Measurements from ENCODE around the gene FES. TPM values are rescaled to one million over a fixed set of nuclear protein-coding genes. Genes with fewer than 3 reads are reported as not detected.

FES gene
- polyA plus RNA-seq, 1 of the 3 experiments (the other 2 are of a cell fraction) = 0.03 TPM

DNA sequence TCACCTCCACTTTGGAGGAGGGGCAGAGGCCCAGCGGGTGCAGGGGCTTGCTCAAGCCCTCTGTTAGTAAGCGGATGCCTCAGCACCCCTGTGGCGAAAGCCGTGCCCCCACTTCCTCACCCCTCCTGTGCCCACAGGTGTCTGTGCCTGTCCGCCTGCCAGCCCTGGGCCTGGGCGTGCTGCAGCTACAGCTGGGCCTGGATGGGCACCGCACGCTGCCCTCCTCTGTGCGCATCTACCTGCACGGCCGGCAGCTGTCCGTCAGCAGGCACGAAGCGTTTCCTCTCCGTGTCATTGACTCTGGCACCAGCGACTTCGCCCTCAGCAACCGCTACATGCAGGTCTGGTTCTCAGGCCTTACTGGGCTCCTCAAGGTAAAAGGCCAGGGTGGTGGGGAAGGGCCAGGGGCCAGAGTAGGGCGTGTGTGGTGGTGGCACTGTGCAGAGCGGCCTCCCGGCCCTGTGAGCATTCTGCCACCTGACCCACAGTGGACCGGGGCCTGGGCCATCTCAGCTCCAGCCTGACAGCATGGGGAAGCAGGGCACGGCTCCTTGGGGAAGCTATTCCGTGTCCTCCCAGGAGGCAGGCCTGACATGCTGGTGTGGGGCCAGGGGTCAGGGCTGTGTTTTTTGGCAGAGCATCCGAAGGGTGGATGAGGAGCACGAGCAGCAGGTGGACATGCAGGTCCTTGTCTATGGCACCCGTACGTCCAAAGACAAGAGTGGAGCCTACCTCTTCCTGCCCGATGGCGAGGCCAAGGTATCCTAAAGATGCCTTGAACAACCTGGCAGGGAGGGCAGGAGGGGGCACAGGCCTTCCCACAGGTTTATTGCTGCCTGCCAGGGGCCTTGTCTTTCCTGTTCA, 27.8 kb downstream of the FES start:
- no peaks in the 10 kb centered on the region for H3F3A ChIP-seq (replicated peaks; ENCODE audit: insufficient read depth)
- H3K27me3 ChIP-seq (ENCODE audit: insufficient read depth) = no peaks in the 10 kb centered on the region
- TF ChIP-seq, protein P1, sequence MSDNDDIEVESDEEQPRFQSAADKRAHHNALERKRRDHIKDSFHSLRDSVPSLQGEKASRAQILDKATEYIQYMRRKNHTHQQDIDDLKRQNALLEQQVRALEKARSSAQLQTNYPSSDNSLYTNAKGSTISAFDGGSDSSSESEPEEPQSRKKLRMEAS (IDR thresholded peaks at IDR 0.05; ENCODE audit: low read depth) = no peak
- no peak for TF ChIP-seq YY1 (IDR thresholded peaks at IDR 0.05; ENCODE audit: low read depth)
- TF ChIP-seq NFIC (IDR thresholded peaks at IDR 0.05; ENCODE audit: borderline replicate concordance) = no peak
- no peak for TF ChIP-seq SMC3 (IDR thresholded peaks at IDR 0.05; ENCODE audit: low read depth, low read length)
- no peak for TF ChIP-seq TAF1 (IDR thresholded peaks at IDR 0.05; ENCODE audit: borderline replicate concordance, low read depth, low read length)
- TF ChIP-seq MEF2A (IDR thresholded peaks at IDR 0.05; ENCODE audit: borderline replicate concordance, low read depth) = no peak
- no peak for TF ChIP-seq EZH2phosphoT487 (IDR thresholded peaks at IDR 0.05; ENCODE audit: borderline replicate concordance, low read depth)
- TF ChIP-seq FOXJ3 (CRISPR knock-in tag; IDR thresholded peaks at IDR 0.05) = no peak
- TF ChIP-seq, protein P2, sequence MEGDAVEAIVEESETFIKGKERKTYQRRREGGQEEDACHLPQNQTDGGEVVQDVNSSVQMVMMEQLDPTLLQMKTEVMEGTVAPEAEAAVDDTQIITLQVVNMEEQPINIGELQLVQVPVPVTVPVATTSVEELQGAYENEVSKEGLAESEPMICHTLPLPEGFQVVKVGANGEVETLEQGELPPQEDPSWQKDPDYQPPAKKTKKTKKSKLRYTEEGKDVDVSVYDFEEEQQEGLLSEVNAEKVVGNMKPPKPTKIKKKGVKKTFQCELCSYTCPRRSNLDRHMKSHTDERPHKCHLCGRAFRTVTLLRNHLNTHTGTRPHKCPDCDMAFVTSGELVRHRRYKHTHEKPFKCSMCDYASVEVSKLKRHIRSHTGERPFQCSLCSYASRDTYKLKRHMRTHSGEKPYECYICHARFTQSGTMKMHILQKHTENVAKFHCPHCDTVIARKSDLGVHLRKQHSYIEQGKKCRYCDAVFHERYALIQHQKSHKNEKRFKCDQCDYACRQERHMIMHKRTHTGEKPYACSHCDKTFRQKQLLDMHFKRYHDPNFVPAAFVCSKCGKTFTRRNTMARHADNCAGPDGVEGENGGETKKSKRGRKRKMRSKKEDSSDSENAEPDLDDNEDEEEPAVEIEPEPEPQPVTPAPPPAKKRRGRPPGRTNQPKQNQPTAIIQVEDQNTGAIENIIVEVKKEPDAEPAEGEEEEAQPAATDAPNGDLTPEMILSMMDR (IDR thresholded peaks at IDR 0.05) = no peak
- TF ChIP-seq EP300 (IDR thresholded peaks at IDR 0.05; ENCODE audit: borderline replicate concordance in 1 of 2, low read depth in 1 of 2, low read length in 1 of 2) = no peak
- TF ChIP-seq RFX5 (IDR thresholded peaks at IDR 0.05; ENCODE audit: low read length) = no peak
- no peak for TF ChIP-seq NRF1 (IDR thresholded peaks at IDR 0.05; ENCODE audit: low read depth, low read length)
- TF ChIP-seq, protein P3, sequence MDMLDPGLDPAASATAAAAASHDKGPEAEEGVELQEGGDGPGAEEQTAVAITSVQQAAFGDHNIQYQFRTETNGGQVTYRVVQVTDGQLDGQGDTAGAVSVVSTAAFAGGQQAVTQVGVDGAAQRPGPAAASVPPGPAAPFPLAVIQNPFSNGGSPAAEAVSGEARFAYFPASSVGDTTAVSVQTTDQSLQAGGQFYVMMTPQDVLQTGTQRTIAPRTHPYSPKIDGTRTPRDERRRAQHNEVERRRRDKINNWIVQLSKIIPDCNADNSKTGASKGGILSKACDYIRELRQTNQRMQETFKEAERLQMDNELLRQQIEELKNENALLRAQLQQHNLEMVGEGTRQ (IDR thresholded peaks at IDR 0.05; ENCODE audit: borderline replicate concordance, low read depth, low read length) = no peak
- no peak for TF ChIP-seq TCF12 (IDR thresholded peaks at IDR 0.05)
- TF ChIP-seq TEAD4 (IDR thresholded peaks at IDR 0.05; ENCODE audit: borderline replicate concordance, insufficient read depth) = no peak
- TF ChIP-seq, protein P4, sequence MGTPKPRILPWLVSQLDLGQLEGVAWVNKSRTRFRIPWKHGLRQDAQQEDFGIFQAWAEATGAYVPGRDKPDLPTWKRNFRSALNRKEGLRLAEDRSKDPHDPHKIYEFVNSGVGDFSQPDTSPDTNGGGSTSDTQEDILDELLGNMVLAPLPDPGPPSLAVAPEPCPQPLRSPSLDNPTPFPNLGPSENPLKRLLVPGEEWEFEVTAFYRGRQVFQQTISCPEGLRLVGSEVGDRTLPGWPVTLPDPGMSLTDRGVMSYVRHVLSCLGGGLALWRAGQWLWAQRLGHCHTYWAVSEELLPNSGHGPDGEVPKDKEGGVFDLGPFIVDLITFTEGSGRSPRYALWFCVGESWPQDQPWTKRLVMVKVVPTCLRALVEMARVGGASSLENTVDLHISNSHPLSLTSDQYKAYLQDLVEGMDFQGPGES (IDR thresholded peaks at IDR 0.05; ENCODE audit: low read depth, low read length) = no peak
- no peak overlapping the region for H2AFZ ChIP-seq (ENCODE audit: low read depth)
- no peaks in the 10 kb centered on the region for H3K9me2 ChIP-seq
- DNase-seq = no peak
- no peaks in the 10 kb centered on the region for H3K79me2 ChIP-seq (ENCODE audit: insufficient read depth)
- 93% methylated on average over 14 of the region's 30 CpGs for WGBS (ENCODE audit: low lambda C conversion rate)
- H3K36me3 ChIP-seq (replicated peaks in 1 of 2; ENCODE audit: control insufficient read depth in 1 of 2, insufficient read depth in 2 of 2, low read length in 1 of 2) = peaks cover 0 to 65% of the 10 kb centered on the region in 2 experiments
- ChIA-PET CTCF (interaction anchor here (1.0 kb wide), 1 partner anchor 23 kb away, joined by 4 read pairs; the partner anchor contains the start of gene UNC45A), POLR2A (no interaction called here)
- no peak overlapping the region for H3K9ac ChIP-seq
- H3K4me1 ChIP-seq (ENCODE audit: control insufficient read depth in 1 of 2, insufficient read depth in 2 of 2, low read depth in 1 of 2, low read length in 1 of 2) = no peaks in the 10 kb centered on the region
- no peak overlapping the region for H3K27ac ChIP-seq (ENCODE audit: low read depth in 2 of 2, low read length in 1 of 2)
- no peak overlapping the region for H3K4me2 ChIP-seq
- no peaks in the 10 kb centered on the region for H4K20me1 ChIP-seq (ENCODE audit: insufficient read depth)
- no peaks in the 10 kb centered on the region for H3K9me3 ChIP-seq
- H3K4me3 ChIP-seq (ENCODE audit: low read depth in 2 of 2, low read length in 1 of 2) = no peak overlapping the region
